HG03521 (cell line): ENCODE results near the gene OSBPL10.
"Not testable (repeated sequence)": the region's sequence is repeated elsewhere in the genome, so short reads cannot be mapped to it uniquely, and the experiment has no call there.

Source experiments
- ATAC-seq: cut with Tn5 transposase; IDR thresholded peaks from one replicate; pipeline ENCODE4 v1.9.1; 2021; ENCODE audit warnings: mild to moderate bottlenecking, moderate library complexity; ENCODE audit not compliant: unreplicated experiment

The OSBPL10 gene

GRCh38 chr3:31782306-31782705 is 198.8 kb downstream of the OSBPL10 start:
- ATAC-seq = not testable (repeated sequence)

- no peak for ATAC-seq
Measured at GRCh38 chr3:31779514-31779913, 201.5 kb downstream of the OSBPL10 start.

- no peak for ATAC-seq
Measured at GRCh38 chr3:31777887-31778286, 203.2 kb downstream of the OSBPL10 start.

- ATAC-seq = no peak
Measured at GRCh38 chr3:31777092-31777491, 204.0 kb downstream of the OSBPL10 start.

GRCh38 chr3:31776016-31776415 is 205.0 kb downstream of the OSBPL10 start:
- no peak for ATAC-seq

GRCh38 chr3:31775383-31775782 is 205.7 kb downstream of the OSBPL10 start:
- no peak for ATAC-seq

- ATAC-seq = no peak
Measured at GRCh38 chr3:31772758-31773473, 208.1 kb downstream of the OSBPL10 start.

- no peak for ATAC-seq
Measured at GRCh38 chr3:31772272-31772671, 208.8 kb downstream of the OSBPL10 start.

- no peak for ATAC-seq
Measured at GRCh38 chr3:31770822-31771326, 210.2 kb downstream of the OSBPL10 start.

- ATAC-seq = no peak
Measured at GRCh38 chr3:31768479-31769125, 212.5 kb downstream of the OSBPL10 start.

- no peak for ATAC-seq
Measured at GRCh38 chr3:31767920-31768319, 213.1 kb downstream of the OSBPL10 start.

GRCh38 chr3:31766669-31767068 is 214.4 kb downstream of the OSBPL10 start:
- no peak for ATAC-seq

- no peak for ATAC-seq
Measured at GRCh38 chr3:31765871-31766270, 215.2 kb downstream of the OSBPL10 start.

- ATAC-seq = no peak
Measured at GRCh38 chr3:31763731-31764130, 217.3 kb downstream of the OSBPL10 start.

- ATAC-seq = no peak
Measured at GRCh38 chr3:31762888-31763351, 218.1 kb downstream of the OSBPL10 start.

- ATAC-seq = no peak
Measured at GRCh38 chr3:31762097-31762764, 218.8 kb downstream of the OSBPL10 start.

- ATAC-seq = no peak
Measured at GRCh38 chr3:31760654-31761053, 220.4 kb downstream of the OSBPL10 start.

- ATAC-seq = no peak
Measured at GRCh38 chr3:31758322-31758965, 222.6 kb downstream of the OSBPL10 start.

GRCh38 chr3:31755926-31756658 is 225.0 kb downstream of the OSBPL10 start:
- ATAC-seq = no peak

GRCh38 chr3:31754575-31755278 is 226.3 kb downstream of the OSBPL10 start:
- peak; percentile 81 for ATAC-seq
